Transverse colon (tissue), 4 donors: ENCODE results near the gene ABCF1. TPM values are rescaled to one million over a fixed set of nuclear protein-coding genes. Genes with fewer than 3 reads are reported as not detected.

Source experiments
- DNase-seq: peaks from one replicate; pipeline ENCODE4 v3.0.0-alpha.2; 2019
- H3K27ac ChIP-seq, 4 donors: fragments of 200-600 bp; sonication (generic); 2 replicates each; pipeline ENCODE4 v1.5.1; 2016 to 2018; ENCODE audit warnings: inconsistent platforms in 4 of 4
- H3K27me3 ChIP-seq: fragments of 200-600 bp; sonication (generic); 2 replicates; pipeline ENCODE4 v1.5.1; 2017; ENCODE audit warnings: inconsistent platforms
- H3K36me3 ChIP-seq, 4 donors: fragments of 200-600 bp; sonication (generic); 2 replicates each; pipeline ENCODE4 v1.5.1; 2017 to 2019; ENCODE audit warnings: inconsistent platforms in 4 of 4
- H3K4me1 ChIP-seq, 4 donors: fragments of 200-600 bp; sonication (generic); 2 replicates each; pipeline ENCODE4 v1.5.1; 2017 to 2020; ENCODE audit warnings: inconsistent platforms in 4 of 4
- H3K4me3 ChIP-seq, 4 donors: fragments of 200-600 bp; sonication (generic); 1 replicate in 1 of 4; 2 replicates in 3 of 4; pipeline versions ENCODE4 v1.5.1 to v1.6.1; 2017 to 2019; ENCODE audit warnings: inconsistent platforms in 4 of 4
- H3K9me3 ChIP-seq, 2 donors: fragments of 200-600 bp; sonication (generic); 2 replicates each; pipeline ENCODE4 v1.5.1; 2017 to 2019; ENCODE audit warnings: inconsistent platforms in 2 of 2
- CTCF ChIP-seq, 5 experiments: fragments of 200-600 bp in 3 of 5; fragments of 450-650 bp in 2 of 5; sonication (generic) in 3 of 5; IDR thresholded peaks; 1 replicate in 2 of 5; 2 replicates in 3 of 5; pipeline ENCODE4 v1.5.1; 2016 to 2017; ENCODE audit warnings: antibody characterized with exemption in 5 of 5, inconsistent platforms in 3 of 5, mild to moderate bottlenecking in 2 of 5, moderate library complexity in 1 of 5
- EP300 ChIP-seq: sonication (generic); formaldehyde crosslinking; IDR thresholded peaks from one replicate; pipeline ENCODE4 v1.6.1; 2017; ENCODE audit warnings: antibody characterized with exemption, low read depth
- POLR2A ChIP-seq: fragments of 450-650 bp; IDR thresholded peaks from one replicate; pipeline ENCODE4 v1.6.1; 2016; ENCODE audit warnings: antibody characterized with exemption, mild to moderate bottlenecking, moderate library complexity
- POLR2AphosphoS5 ChIP-seq, 3 donors: sonication (generic); formaldehyde crosslinking; IDR thresholded peaks; one replicate each; pipeline ENCODE4 v1.6.1; 2016; ENCODE audit warnings: antibody characterized with exemption in 3 of 3
- WGBS, 2 donors: methylation state at CpG; one replicate each; pipeline ENCODE4 v1.1.5; 2018; ENCODE audit warnings: low coverage in 1 of 2; 5-methylcytosine and 5-hydroxymethylcytosine counted together
- in situ Hi-C, 4 donors: fragments of 200-750 bp; cut with MboI; loops; one replicate each; pipeline versions ENCODE4 v1.15.0 to v1.15.1; 2017; ENCODE audit warnings: low sequenced_read_pairs in 3 of 4, low pct_ligation_motif_present in 1 of 4, low pct_unique_long_range_greater_than_20kb in 1 of 4
- intact Hi-C: fragments of 100-400 bp; cut with DNase I; formaldehyde crosslinking; loops from one replicate; pipeline ENCODE4 v1.15.1; 2023; ENCODE audit warnings: low total_unique reads
- small RNA-seq, 4 donors: library from RNA; depleted of rRNA; stranded (forward); fragments of <200 nt; gene quantifications; one replicate each; pipeline ENCODE3, GENCODE V24; 2016
- total RNA-seq, 4 donors: library from RNA; depleted of rRNA; stranded (reverse); fragments of >200 nt; gene quantifications; one replicate each; pipeline ENCODE4 v1.1.0, GENCODE V29; 2016

Gene ABCF1
- total RNA-seq, 4 donors from 2014 or later, result 33.0 to 52.0 (median 40.1) TPM

GRCh38 chr6:30635834-30636233 is 64.6 kb downstream of the ABCF1 start:
- Histone ChIP-seq H3K9me3 (no peaks in the 10 kb centered on the region), H3K36me3 (peaks cover 0 to 5% (median 2%) of the 10 kb centered on the region in 4 donors), H3K27ac (no peak overlapping the region), H3K4me3 (no peak overlapping the region), H3K4me1 (peaks cover 0 to 5% (median 0%) of the 10 kb centered on the region in 4 donors), H3K27me3 (no peaks in the 10 kb centered on the region)
- no peak for TF ChIP-seq POLR2A
- TF ChIP-seq CTCF (IDR thresholded peaks at IDR 0.05), result no peak
- no peak for TF ChIP-seq EP300
- no peak for TF ChIP-seq POLR2AphosphoS5 (IDR thresholded peaks at IDR 0.05)
- DNase-seq, result no peak
- intact Hi-C loops, result no loop called here
- 96 to 97% methylated on average over 3 of the region's 3 CpGs for WGBS, 2 donors
- in situ Hi-C loops, result no loop called here

GRCh38 chr6:30640481-30640880 is 69.2 kb downstream of the ABCF1 start:
- intact Hi-C loops, result no loop called here
- no peak for TF ChIP-seq CTCF (IDR thresholded peaks at IDR 0.05)
- no peak for TF ChIP-seq POLR2A
- no peak for TF ChIP-seq POLR2AphosphoS5 (IDR thresholded peaks at IDR 0.05)
- no peak for TF ChIP-seq EP300
- H3K9me3 ChIP-seq, result no peaks in the 10 kb centered on the region
- H3K4me3 ChIP-seq, result no peak overlapping the region
- in situ Hi-C loops, result no loop called here
- no peaks in the 10 kb centered on the region for H3K27me3 ChIP-seq
- peaks cover 0 to 15% (median 0%) of the 10 kb centered on the region in 4 donors for H3K4me1 ChIP-seq
- peaks cover 0 to 4% (median 0%) of the 10 kb centered on the region in 4 donors for H3K36me3 ChIP-seq
- H3K27ac ChIP-seq, result no peak overlapping the region
- DNase-seq, result no peak
- WGBS, 2 donors, result 83% methylated on average over 10 of the region's 10 CpGs; no CpG with 5 or more reads in 1 of the 2 donors

GRCh38 chr6:30641048-30641447 is 69.8 kb downstream of the ABCF1 start:
- Histone ChIP-seq H3K27me3 (no peaks in the 10 kb centered on the region), H3K36me3 (peaks cover 0 to 4% (median 0%) of the 10 kb centered on the region in 4 donors), H3K27ac (no peak overlapping the region), H3K9me3 (no peaks in the 10 kb centered on the region), H3K4me1 (peaks cover 2 to 18% (median 4%) of the 10 kb centered on the region in 4 donors), H3K4me3 (no peak overlapping the region)
- no peak for DNase-seq
- no peak for TF ChIP-seq CTCF (IDR thresholded peaks at IDR 0.05)
- peak; percentile 15 for TF ChIP-seq POLR2A
- TF ChIP-seq EP300, result no peak
- no peak for TF ChIP-seq POLR2AphosphoS5 (IDR thresholded peaks at IDR 0.05)
- 92% methylated on average over 1 of the region's 1 CpG; no CpG with 5 or more reads in 1 of the 2 donors for WGBS, 2 donors
- in situ Hi-C loops (no loop called here), intact Hi-C loops (no loop called here)

Small RNA genes lying within 50 kb of the gene (small RNA-seq; reads per million reads assigned to genes)
- gene MIR877, result 2.3 to 9.4 (median 4.4) reads per million in 4 donors

Other genes starting within 250 kb of the ABCF1 start
- 10 to 100 TPM in 2 of 4 donors, 1 to 10 TPM in 2; 7.6 to 19.1 (median 10.8) TPM for gene TRIM39, start 244.5 kb upstream of the ABCF1 start, total RNA-seq
- gene RPP21, start 226.3 kb upstream of the ABCF1 start, total RNA-seq, result 100 to 1,000 TPM in 1 of 4 donors, 10 to 100 TPM in 3; 61.9 to 246 (median 87.5) TPM
- 100 to 1,000 TPM; 248 to 610 (median 493) TPM for gene HLA-E, start 81.9 kb upstream of the ABCF1 start, total RNA-seq
- 10 to 100 TPM; 13.5 to 34.1 (median 20.7) TPM for gene GNL1, start 15.0 kb upstream of the ABCF1 start, total RNA-seq
- 10 to 100 TPM in 1 of 4 donors, 1 to 10 TPM in 3; 2.2 to 10.1 (median 5.0) TPM for gene PRR3, start 14.1 kb upstream of the ABCF1 start, total RNA-seq
- 10 to 100 TPM; 35.5 to 62.5 (median 53.8) TPM for gene PPP1R10, start 45.8 kb downstream of the ABCF1 start, total RNA-seq
- gene MRPS18B, start 46.4 kb downstream of the ABCF1 start, total RNA-seq, result 10 to 100 TPM in 3 of 4 donors, 1 to 10 TPM in 1; 6.0 to 61.9 (median 39.4) TPM
- gene ATAT1, start 55.4 kb downstream of the ABCF1 start, total RNA-seq, result 100 to 1,000 TPM in 1 of 4 donors, 10 to 100 TPM in 3; 10.6 to 174 (median 22.2) TPM
- gene C6orf136, start 75.7 kb downstream of the ABCF1 start, total RNA-seq, result 100 to 1,000 TPM in 1 of 4 donors, 10 to 100 TPM in 3; 49.1 to 301 (median 63.5) TPM
- 100 to 1,000 TPM in 1 of 4 donors, 10 to 100 TPM in 3; 37.8 to 144 (median 41.3) TPM for gene DHX16, start 101.6 kb downstream of the ABCF1 start, total RNA-seq
- gene PPP1R18, start 115.2 kb downstream of the ABCF1 start, total RNA-seq, result 10 to 100 TPM; 11.5 to 46.0 (median 14.9) TPM
- gene NRM, start 119.5 kb downstream of the ABCF1 start, total RNA-seq, result 10 to 100 TPM in 1 of 4 donors, 1 to 10 TPM in 2, not detected in 1; 2.7 to 13.8 (median 2.7) TPM
- 10 to 100 TPM in 2 of 4 donors, 1 to 10 TPM in 2; 3.1 to 13.5 (median 9.7) TPM for gene MDC1, start 145.8 kb downstream of the ABCF1 start, total RNA-seq
- gene TUBB, start 148.9 kb downstream of the ABCF1 start, total RNA-seq, result 100 to 1,000 TPM in 3 of 4 donors, 10 to 100 TPM in 1; 77.1 to 128 (median 106) TPM
- 100 to 1,000 TPM; 123 to 146 (median 139) TPM for gene FLOT1, start 171.2 kb downstream of the ABCF1 start, total RNA-seq
- 100 to 1,000 TPM in 1 of 4 donors, 10 to 100 TPM in 3; 21.1 to 100 (median 84.6) TPM for gene IER3, start 173.1 kb downstream of the ABCF1 start, total RNA-seq